ENCODE results near the gene PELI2. TPM values are rescaled to one million over a fixed set of nuclear protein-coding genes. Genes with fewer than 3 reads are reported as not detected.

The PELI2 gene
- total RNA-seq, 1 experiment from 2014 or later, result 23.5 TPM

GRCh38 chr14:56247495-56248200 lies 129.4 kb downstream of the PELI2 start (continued):
- no peak for TF ChIP-seq CTCF (IDR thresholded peaks at IDR 0.05)
- TF ChIP-seq ZBTB43 (CRISPR knock-in tag; IDR thresholded peaks at IDR 0.05), result no peak
- TF ChIP-seq AR (CRISPR knock-in tag; IDR thresholded peaks at IDR 0.05), result no peak
- TF ChIP-seq NR3C1 (CRISPR knock-in tag; conservative IDR thresholded peaks at IDR 0.05; ENCODE audit: low read depth), result no peak
- TF ChIP-seq ZNF232 (CRISPR knock-in tag; IDR thresholded peaks at IDR 0.05), result no peak
- no peak for TF ChIP-seq TCF7 (CRISPR knock-in tag; IDR thresholded peaks at IDR 0.05; ENCODE audit: low read depth)

GRCh38 chr14:56248442-56248841 lies 130.2 kb downstream of the PELI2 start:
- ChIA-PET POLR2A (no interaction called here), CTCF (interaction anchor here (1.3 kb wide), 1 partner anchor 24 kb away, joined by 3 read pairs; no protein-coding TSS in a partner anchor)
- TF ChIP-seq PRDM15 (CRISPR knock-in tag; IDR thresholded peaks at IDR 0.05) (peak; percentile 69), GRHL2 (CRISPR knock-in tag; IDR thresholded peaks at IDR 0.05; ENCODE audit: insufficient replicate concordance, severe bottlenecking) (no peak)
- peak; percentile 20 for DNase-seq (ENCODE audit: low spot score)
- ATAC-seq, result peak; percentile 67
- Mint-ChIP-seq H3K27ac (peak overlapping the region; percentile 67; the same call in 1 of the 2 replicates), H3K4me3 (no peak overlapping the region), H3K27me3 (ENCODE audit: low read depth) (no peaks in the 10 kb centered on the region), H3K4me1 (peaks cover 11% of the 10 kb centered on the region), H3K36me3 (peaks cover 4% of the 10 kb centered on the region; the same call in 1 of the 2 replicates), H3K9me3 (peaks cover 5% of the 10 kb centered on the region)

- DNase-seq (ENCODE audit: low spot score), result no peak
- POLR2A ChIA-PET, result no interaction called here
- Mint-ChIP-seq H3K9me3 (peaks cover 13% of the 10 kb centered on the region), H3K27ac (no peak overlapping the region), H3K4me1 (no peaks in the 10 kb centered on the region), H3K36me3 (peaks cover 12% of the 10 kb centered on the region), H3K4me3 (no peak overlapping the region), H3K27me3 (ENCODE audit: low read depth) (no peaks in the 10 kb centered on the region)
- TF ChIP-seq ZNF423 (CRISPR knock-in tag; IDR thresholded peaks at IDR 0.05) (no peak), ZNF281 (CRISPR knock-in tag; IDR thresholded peaks at IDR 0.05) (no peak), ZNF232 (CRISPR knock-in tag; IDR thresholded peaks at IDR 0.05) (no peak), MYBL2 (CRISPR knock-in tag; IDR thresholded peaks at IDR 0.05) (no peak), ATF2 (CRISPR knock-in tag; IDR thresholded peaks at IDR 0.05; ENCODE audit: borderline replicate concordance, low read depth) (no peak), SMAD3 (CRISPR knock-in tag; IDR thresholded peaks at IDR 0.05; ENCODE audit: borderline replicate concordance) (no peak)
- no peak for ATAC-seq
- CTCF ChIA-PET, result no interaction called here
Observed at GRCh38 chr14:56261046-56261445, 142.8 kb downstream of the PELI2 start.

Measured in WTC11 (cell line).